Keratinocyte (primary cell): ENCODE results near the gene SLC66A2. TPM values are rescaled to one million over a fixed set of nuclear protein-coding genes. Genes with fewer than 3 reads are reported as not detected.

Experiments
- DNase-seq: peaks from one replicate; pipeline ENCODE4 v3.0.0-alpha.2; 2011; ENCODE audit warnings: low read depth, missing footprints, low spot score
- FAIRE-seq: peaks from 2 replicates; lab custom pipeline; 2011; peaks lifted over from hg19 to GRCh38; lab: Jason Lieb, UNC
- H2AFZ ChIP-seq: 2 replicates; pipeline ENCODE4 v1.6.0; 2012; ENCODE audit warnings: low read length, control low read depth, inconsistent platforms; ENCODE audit not compliant: control insufficient read depth
- H3K27ac ChIP-seq: 2 replicates; pipeline ENCODE4 v1.5.1; 2011; ENCODE audit warnings: low read length; ENCODE audit not compliant: control insufficient read depth, insufficient read depth
- H3K27me3 ChIP-seq: 3 replicates; pipeline ENCODE4 v1.6.0; 2011; ENCODE audit warnings: low read length; ENCODE audit not compliant: control insufficient read depth, insufficient read depth; ENCODE audit errors: extremely low read depth
- H3K36me3 ChIP-seq, 2 experiments: 2 replicates in 1 of 2; 3 replicates in 1 of 2; pipeline ENCODE4 v1.5.1; 2011; ENCODE audit warnings: low read length in 2 of 2, mild to moderate bottlenecking in 1 of 2; ENCODE audit not compliant: control insufficient read depth in 2 of 2, insufficient read depth in 2 of 2; ENCODE audit errors: extremely low read depth in 1 of 2
- H3K4me1 ChIP-seq: 3 replicates; pipeline ENCODE4 v1.5.1; 2011; ENCODE audit warnings: low read length; ENCODE audit not compliant: control insufficient read depth, insufficient read depth; ENCODE audit errors: extremely low read depth
- H3K4me2 ChIP-seq: 3 replicates; pipeline ENCODE4 v1.6.0; 2011; ENCODE audit warnings: low read depth, low read length; ENCODE audit not compliant: control insufficient read depth, insufficient read depth; ENCODE audit errors: extremely low read depth
- H3K4me3 ChIP-seq, 3 experiments: fragments of 200-600 bp in 1 of 3; sonication (generic) in 1 of 3; 2 replicates in 2 of 3; 3 replicates in 1 of 3; pipeline ENCODE4 v1.5.1; 2011 to 2016; ENCODE audit warnings: low read length in 3 of 3, mild to moderate bottlenecking in 3 of 3, control low read depth in 2 of 3, inconsistent platforms in 1 of 3, low read depth in 1 of 3, mixed read lengths in 1 of 3, mixed run types in 1 of 3, moderate library complexity in 1 of 3; ENCODE audit not compliant: control insufficient read depth in 2 of 3, insufficient read depth in 2 of 3; ENCODE audit errors: extremely low read depth in 1 of 3
- H3K79me2 ChIP-seq: 2 replicates; pipeline ENCODE4 v1.6.0; 2012; ENCODE audit warnings: low read length; ENCODE audit not compliant: control insufficient read depth, insufficient read depth
- H3K9ac ChIP-seq: 3 replicates; pipeline ENCODE4 v1.6.0; 2011; ENCODE audit warnings: low read length; ENCODE audit not compliant: control insufficient read depth, insufficient read depth; ENCODE audit errors: extremely low read depth
- H3K9me1 ChIP-seq: 3 replicates; pipeline ENCODE4 v1.6.0; 2011; ENCODE audit warnings: low read length; ENCODE audit not compliant: control insufficient read depth, insufficient read depth; ENCODE audit errors: extremely low read depth
- H3K9me3 ChIP-seq: 2 replicates; pipeline ENCODE4 v1.5.1; 2012; ENCODE audit warnings: low read depth, low read length; ENCODE audit not compliant: control insufficient read depth
- H4K20me1 ChIP-seq: 3 replicates; pipeline ENCODE4 v1.6.0; 2011; ENCODE audit warnings: low read length; ENCODE audit not compliant: control insufficient read depth, insufficient read depth; ENCODE audit errors: extremely low read depth
- CTCF ChIP-seq, 3 experiments: IDR thresholded peaks in 1 of 3; conservative IDR thresholded peaks in 1 of 3; optimal IDR thresholded peaks in 1 of 3; 2 replicates in 2 of 3; 3 replicates in 1 of 3; pipeline versions ENCODE3 to v1.5.1; 2011; ENCODE audit warnings: low read length in 3 of 3, mild to moderate bottlenecking in 3 of 3, moderate library complexity in 2 of 3, control low read depth in 1 of 3, inconsistent platforms in 1 of 3; ENCODE audit not compliant: insufficient read depth in 2 of 3; ENCODE audit errors: extremely low read depth in 1 of 3
- EZH2 ChIP-seq: IDR thresholded peaks from one replicate; pipeline ENCODE4 v1.6.1; 2012; ENCODE audit warnings: inconsistent platforms, mild to moderate bottlenecking, low read length, moderate library complexity
- dilution Hi-C: fragments of 300-500 bp; cut with MboI; formaldehyde crosslinking; loops from one replicate; pipeline ENCODE4 v1.7.0; 2020; ENCODE audit warnings: low sequenced_read_pairs; ENCODE audit not compliant: extremely low pct_ligation_motif_present
- polyA plus RNA-seq, 5 experiments: library from polyadenylated mRNA; depleted of rRNA in 3 of 5; stranded (reverse) in 3 of 5; stranded (forward) in 1 of 5; unstranded in 1 of 5; fragments of >200 nt; gene quantifications; 1 replicate in 1 of 5; 2 replicates in 3 of 5; 3 replicates in 1 of 5; pipeline versions ENCODE4 v1.2.1 to v1.2.3, GENCODE V29; 2011 to 2012; ENCODE audit warnings: missing spikeins in 2 of 5, low read depth in 1 of 5, low replicate concordance in 1 of 5

Gene SLC66A2
- polyA plus RNA-seq, 1 donor (not counting 4 experiments of a cell fraction or from before 2014, with no cell fraction given) = 16.3 TPM

- H3K9me3 ChIP-seq = no peaks in the 10 kb centered on the region
- H2AFZ ChIP-seq = no peak overlapping the region
- dilution Hi-C loops = no loop called here
- TF ChIP-seq CTCF (optimal IDR thresholded peaks at IDR 0.05 in 1 of 3, IDR thresholded peaks at IDR 0.05 in 1 of 3, conservative IDR thresholded peaks at IDR 0.05 in 1 of 3; ENCODE audit: extremely low read depth in 1 of 3, insufficient read depth in 2 of 3, low read length in 3 of 3) (no peak), EZH2 (no peak)
- no peaks in the 10 kb centered on the region for H3K9me1 ChIP-seq
- no peaks in the 10 kb centered on the region for H3K36me3 ChIP-seq
- no peak overlapping the region for H3K4me2 ChIP-seq
- FAIRE-seq (no peak), DNase-seq (no peak)
- H3K27me3 ChIP-seq = peaks cover 25% of the 10 kb centered on the region
- no peaks in the 10 kb centered on the region for H3K79me2 ChIP-seq
- H3K9ac ChIP-seq = no peak overlapping the region
- H3K4me3 ChIP-seq = no peak overlapping the region
- H4K20me1 ChIP-seq = no peaks in the 10 kb centered on the region
- H3K4me1 ChIP-seq = peaks cover 2% of the 10 kb centered on the region
- no peak overlapping the region for H3K27ac ChIP-seq
Measured at GRCh38 chr18:79859314-79859713, 92.1 kb downstream of the SLC66A2 start.

- no peak overlapping the region for H2AFZ ChIP-seq
- H3K9ac ChIP-seq = no peak overlapping the region
- H3K27ac ChIP-seq = no peak overlapping the region
- H3K79me2 ChIP-seq = no peaks in the 10 kb centered on the region
- no peak for FAIRE-seq
- no peaks in the 10 kb centered on the region for H3K9me3 ChIP-seq
- dilution Hi-C loops = no loop called here
- H3K4me3 ChIP-seq = no peak overlapping the region
- no peak overlapping the region for H3K4me2 ChIP-seq
- no peak for DNase-seq
- TF ChIP-seq EZH2 (no peak), CTCF (optimal IDR thresholded peaks at IDR 0.05 in 1 of 3, IDR thresholded peaks at IDR 0.05 in 1 of 3, conservative IDR thresholded peaks at IDR 0.05 in 1 of 3; ENCODE audit: extremely low read depth in 1 of 3, insufficient read depth in 2 of 3, low read length in 3 of 3) (no peak)
- H3K36me3 ChIP-seq = no peaks in the 10 kb centered on the region
- H3K4me1 ChIP-seq = peaks cover 2% of the 10 kb centered on the region
- no peaks in the 10 kb centered on the region for H3K9me1 ChIP-seq
- H4K20me1 ChIP-seq = no peaks in the 10 kb centered on the region
- peaks cover 20% of the 10 kb centered on the region for H3K27me3 ChIP-seq
Measured at GRCh38 chr18:79857082-79857671, 94.3 kb downstream of the SLC66A2 start.
